GM15510 (cell line): ENCODE measurements around the gene BBS9.

Experiments
- POLR2A ChIP-seq: IDR thresholded peaks from 3 replicates; pipeline ENCODE4 v1.6.1; 2011; ENCODE audit warnings: borderline replicate concordance; ENCODE audit not compliant: insufficient read length; ENCODE audit errors: extremely low read depth

The BBS9 gene

DNA sequence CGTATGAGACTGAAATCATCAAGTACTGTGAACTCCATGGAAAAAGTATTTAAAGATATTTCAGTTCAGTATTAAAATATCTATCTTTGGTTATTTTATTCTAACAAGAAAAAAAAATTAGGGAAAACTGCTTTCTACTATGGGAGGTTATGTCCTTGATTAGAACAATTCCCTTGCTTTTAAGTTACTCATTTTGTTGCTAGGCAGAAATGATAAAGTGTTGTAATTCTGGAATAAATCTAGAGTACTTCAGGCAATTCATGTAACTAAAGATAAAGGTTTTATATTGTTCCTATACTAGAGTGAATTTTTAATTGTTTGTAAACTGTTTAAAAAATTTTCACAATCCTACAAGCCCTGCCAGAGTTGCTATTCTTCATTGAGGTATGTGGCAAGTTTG is 92.0 kb downstream of the BBS9 start:
- no peak for TF ChIP-seq POLR2A

DNA sequence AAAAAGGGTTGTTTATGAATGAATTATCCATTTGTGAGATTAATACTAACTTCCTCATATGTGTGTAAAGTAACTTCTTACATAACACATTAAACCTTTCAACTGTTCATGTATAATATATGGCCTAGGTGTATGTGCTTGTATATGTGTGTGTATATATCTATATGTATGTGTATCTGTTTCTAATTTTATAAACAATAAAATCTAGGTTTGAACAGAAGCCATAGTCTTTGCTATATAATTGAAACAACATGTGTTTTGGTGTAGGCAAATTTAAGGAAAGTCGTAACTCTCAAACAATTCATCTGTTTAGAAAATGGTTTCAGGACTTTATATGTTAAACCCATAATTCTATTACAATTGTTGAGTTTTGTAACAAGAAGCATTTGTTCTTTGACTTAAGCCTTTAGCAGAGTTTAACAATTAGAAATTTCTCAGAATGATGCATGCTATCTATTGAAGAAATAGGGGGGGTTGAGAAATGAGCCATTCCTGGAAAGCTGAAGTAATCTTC is 103.3 kb downstream of the BBS9 start:
- no peak for TF ChIP-seq POLR2A

DNA sequence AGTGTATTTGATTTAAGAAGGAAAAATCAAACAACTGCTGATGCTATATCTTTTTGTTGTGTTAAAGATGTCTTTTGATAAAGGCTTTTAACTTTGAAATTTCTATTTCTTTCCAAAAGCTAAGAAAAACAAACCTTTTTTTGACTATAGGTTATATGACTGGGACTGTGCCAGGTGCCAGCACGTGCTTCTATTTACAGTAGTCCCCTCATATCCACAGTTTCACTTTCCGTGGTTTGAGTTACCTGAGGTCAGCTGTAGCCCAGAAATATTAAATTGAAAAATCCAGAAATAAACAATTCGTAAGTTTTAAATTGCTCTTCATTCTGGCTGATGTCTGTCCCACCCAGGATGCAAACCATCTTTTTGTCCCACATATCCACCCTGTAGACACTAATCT is 104.3 kb downstream of the BBS9 start:
- no peak for TF ChIP-seq POLR2A

DNA sequence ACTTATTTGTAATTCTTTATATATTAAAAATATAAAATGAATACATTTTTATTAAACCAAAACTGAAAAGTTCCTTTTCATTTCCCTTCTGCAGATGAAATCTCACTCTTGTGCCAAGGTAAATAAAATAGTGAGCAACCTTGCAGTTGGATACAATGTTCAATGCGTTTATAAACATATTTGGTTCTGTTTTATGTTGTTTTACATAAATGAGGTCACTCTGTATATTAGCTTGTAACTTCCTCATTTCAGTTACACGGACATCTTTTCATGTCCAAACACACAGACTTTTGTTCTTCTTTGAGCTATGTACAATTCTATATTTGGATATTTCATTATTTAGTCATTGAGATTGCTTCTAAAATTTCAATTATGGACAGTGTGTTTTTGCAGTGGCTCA is 107.7 kb downstream of the BBS9 start:
- TF ChIP-seq POLR2A, result no peak

DNA sequence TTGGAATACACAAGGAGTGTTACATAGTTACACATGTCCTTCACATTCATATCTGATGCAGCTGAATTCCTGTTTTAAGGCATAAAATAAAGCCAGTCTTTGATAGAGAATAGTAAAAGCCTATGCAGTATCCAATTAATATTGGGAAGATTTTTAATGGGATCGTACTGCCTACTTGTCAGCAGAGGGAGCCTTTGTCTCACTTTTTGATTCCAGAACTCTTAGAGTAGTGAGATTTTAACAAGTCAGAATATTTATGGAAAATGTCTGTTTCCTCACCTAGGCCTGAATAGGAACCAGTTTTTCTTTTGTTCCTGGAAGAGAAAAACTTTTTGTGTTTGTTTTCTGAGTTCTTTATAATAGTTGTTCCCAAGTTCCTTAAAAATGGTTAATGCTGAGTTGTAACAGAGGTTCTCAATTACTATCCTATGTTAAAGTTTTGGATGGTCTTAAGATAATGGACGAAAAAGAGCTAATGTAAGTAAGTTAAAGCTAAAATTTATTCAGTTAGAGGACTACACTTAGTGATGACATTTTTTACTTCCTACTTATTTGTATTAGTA is 114.0 kb downstream of the BBS9 start:
- no peak for TF ChIP-seq POLR2A

DNA sequence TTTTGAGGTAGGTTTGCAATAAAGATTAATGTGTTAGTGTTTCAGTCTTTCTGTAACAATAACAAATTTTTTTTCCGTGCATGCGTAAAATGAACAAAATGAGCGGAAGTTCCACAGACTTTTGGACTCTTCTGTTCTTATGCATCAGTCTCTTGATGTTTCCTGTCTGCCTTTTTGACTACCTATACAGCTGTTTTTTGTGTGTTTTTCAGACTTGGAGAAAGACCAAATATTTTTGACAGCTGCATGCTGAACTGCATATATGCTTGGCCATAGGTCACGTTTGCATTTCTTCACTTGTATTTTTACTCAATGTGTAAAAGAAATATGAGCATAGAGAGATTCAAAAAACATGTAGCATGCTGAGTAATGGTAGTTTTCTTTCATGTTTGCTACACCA is 119.3 kb downstream of the BBS9 start:
- TF ChIP-seq POLR2A, result no peak

DNA sequence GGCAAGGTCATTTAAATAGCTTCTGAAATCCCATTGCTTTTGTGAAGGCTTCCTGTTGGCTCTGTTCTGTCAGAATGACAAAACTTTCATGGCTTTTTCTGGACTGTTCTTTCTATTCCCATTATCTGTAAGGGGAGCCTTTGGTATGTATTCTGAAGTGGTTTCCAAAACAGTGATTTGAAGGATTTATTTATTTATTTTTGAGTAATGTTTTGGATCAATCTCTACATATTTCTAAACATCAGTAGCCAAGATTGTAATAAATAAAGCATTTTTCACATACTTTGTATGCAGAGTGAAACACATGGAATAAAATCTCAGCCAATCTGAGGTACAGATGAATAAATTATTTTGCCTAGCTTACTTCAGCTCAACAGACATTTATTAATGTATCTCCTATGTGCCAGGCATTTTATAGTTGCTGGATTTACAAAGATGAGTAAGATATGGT is 121.1 kb downstream of the BBS9 start:
- no peak for TF ChIP-seq POLR2A

DNA sequence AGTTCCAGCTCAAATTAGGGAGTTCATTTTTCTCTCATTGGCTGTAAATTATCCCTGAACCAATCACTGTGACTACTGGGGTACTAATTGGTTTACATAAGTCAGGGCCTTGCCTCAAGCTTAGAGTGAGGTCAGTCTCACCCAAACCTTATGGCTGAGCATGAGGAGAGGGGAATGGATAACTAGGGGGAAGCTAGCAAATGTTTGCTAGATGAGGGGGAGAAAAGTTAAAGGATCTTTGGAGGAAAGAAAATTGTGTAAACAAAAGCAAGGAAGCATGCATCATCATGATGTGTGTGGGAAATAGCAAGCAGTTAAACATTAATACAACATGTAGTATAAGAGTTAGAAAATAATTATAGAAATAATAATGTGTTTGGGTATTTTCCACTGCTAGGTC is 121.9 kb downstream of the BBS9 start:
- TF ChIP-seq POLR2A, result no peak

DNA sequence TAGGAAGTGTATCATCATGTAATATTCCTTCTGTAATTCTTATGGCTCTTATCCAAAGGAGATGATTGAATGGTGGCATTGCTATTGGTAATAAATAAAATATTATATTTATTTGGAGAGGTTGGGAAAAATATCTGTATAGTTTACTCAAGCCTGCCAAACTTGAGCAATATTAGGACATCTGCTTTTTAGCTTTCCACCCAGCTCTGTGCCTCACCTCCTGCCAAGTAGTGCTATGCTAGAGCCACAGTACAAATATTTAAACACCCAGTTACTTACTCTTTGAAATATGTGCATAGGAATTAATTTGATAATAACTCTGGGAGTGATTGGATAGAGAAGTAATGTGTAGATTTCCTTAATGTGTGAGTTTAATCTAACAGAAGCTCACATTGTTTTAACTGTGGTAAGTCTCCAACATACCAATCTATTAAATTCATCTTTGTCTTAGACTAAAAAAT is 129.2 kb downstream of the BBS9 start:
- TF ChIP-seq POLR2A, result no peak

DNA sequence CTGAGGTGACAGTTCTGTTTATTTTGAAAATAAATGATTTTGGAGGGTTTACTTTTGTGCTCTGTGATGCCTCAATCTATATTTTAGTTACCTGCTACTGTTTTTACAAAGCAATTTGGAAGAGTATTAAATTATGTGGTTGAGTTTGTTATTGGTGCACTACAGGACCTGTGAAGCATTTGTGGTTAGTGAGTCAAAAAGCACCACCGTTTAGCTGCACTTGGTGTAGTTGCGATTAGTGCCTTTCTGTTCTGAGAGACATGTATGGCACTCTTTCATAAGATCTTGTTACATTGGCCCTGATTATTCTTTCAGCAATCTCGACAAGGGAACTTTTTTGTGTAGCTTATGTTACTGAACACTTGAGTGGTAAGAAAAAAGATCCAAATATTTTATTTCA is 132.2 kb downstream of the BBS9 start:
- no peak for TF ChIP-seq POLR2A

DNA sequence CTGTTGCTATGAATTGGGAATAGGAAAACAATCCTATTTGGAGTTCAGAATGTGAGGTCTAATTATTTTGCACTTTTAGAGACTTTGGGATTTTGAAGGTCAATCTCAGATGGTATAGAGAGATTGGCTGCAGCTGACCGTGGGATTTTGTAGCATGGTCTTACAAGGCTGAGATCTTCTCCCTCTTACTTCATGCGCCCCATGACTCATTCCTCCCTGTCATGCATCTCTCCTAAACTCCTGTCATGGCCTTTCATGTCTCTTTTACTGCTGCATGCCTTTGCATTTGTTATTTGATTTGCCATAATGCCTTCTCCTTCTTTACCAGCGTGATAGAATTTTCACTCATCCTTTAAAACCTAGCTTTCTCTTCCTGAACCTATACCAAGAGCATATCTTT is 133.1 kb downstream of the BBS9 start:
- no peak for TF ChIP-seq POLR2A

DNA sequence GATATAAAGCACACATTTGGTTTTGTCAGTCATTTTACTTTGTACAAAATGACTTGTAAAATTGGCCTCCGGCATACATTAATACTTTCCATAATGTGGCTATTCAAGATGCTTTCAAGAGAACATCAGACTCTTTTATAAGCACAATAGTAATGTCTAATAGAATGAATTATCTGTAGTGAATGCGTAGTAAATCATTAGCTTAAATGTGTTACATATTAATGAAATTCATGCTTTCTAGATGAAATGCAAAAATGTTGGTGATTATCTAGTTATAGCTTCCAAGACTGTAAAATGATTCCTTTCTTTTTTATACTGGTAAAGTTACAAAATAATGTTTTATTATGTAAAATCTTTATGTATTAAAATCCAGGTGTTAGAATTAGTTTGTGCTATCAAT is 144.0 kb downstream of the BBS9 start:
- TF ChIP-seq POLR2A, result no peak

DNA sequence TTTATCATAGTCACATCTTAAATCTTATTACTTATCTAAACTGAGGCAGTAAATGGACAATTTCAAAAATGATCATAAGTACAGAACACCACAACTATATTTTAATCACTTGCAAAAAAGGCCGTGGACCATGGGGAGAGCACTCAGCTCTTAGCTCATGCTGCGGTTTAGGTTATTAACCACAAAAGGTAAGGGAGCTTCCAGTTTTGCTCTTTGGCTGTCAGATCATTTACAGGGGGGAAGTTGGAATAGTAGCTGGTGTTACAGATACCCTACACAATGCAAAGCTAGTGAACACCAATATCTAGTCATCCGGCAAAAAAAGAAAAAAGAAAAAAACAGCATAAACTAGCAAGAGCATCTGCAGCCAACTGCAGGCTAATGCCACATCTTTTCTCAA is 147.0 kb downstream of the BBS9 start:
- TF ChIP-seq POLR2A, result no peak

DNA sequence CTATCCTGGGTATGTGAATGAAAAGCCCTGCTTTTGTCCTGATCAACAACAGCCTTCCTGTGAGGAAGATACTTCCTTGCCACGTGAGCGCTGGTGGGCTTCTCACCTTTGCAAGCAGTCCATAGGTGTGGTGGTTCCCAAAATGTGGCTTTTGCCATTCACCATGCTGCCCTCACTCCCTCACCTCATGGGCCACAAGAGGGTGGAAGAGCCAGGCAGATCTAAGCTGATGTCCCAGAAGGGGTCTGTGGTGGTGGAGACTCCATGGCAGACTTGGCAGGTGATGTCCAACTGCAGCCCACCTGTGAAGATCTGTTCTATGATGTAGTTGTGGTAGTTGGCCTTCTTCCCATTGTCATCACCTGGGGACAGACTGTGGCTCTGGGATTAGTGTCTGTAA is 147.4 kb downstream of the BBS9 start:
- TF ChIP-seq POLR2A, result no peak

DNA sequence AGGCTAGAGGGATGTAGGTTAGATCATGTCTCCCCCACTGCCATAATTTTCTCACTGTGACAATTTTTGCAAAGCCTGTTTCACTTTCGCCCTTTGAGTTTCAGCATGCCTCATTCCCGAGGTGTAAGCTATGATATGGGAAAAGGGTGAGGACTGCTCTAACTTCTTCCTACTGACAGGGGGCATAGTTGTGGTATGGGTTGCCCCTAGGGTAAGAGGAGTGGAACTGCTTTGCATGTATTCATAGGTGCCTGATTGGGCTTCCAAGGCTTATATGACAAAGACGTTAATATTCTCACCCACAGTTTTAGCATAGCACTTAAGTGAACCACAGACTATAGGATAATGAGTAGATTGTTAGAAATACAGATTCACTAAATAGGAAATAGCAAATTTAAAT is 148.7 kb downstream of the BBS9 start:
- no peak for TF ChIP-seq POLR2A

DNA sequence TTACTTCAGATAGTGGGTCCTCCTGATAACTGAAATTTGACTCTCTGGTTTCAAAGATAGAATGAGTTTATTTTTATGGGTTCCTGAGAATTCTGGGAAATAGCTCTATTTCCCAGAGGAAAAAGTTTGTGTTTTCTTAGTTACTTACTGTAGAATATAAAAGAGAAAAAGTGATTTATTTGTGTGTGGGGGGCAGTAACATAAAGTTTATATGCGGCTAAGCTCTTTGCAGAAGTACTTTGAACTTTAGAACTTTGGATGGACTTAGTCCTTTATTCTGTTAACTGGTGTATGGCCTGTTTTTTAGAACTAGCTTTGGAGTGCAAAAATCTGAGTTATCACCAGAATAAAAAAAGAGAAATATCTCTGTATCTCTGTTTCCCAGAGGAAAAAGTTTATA is 157.1 kb downstream of the BBS9 start:
- TF ChIP-seq POLR2A, result no peak

DNA sequence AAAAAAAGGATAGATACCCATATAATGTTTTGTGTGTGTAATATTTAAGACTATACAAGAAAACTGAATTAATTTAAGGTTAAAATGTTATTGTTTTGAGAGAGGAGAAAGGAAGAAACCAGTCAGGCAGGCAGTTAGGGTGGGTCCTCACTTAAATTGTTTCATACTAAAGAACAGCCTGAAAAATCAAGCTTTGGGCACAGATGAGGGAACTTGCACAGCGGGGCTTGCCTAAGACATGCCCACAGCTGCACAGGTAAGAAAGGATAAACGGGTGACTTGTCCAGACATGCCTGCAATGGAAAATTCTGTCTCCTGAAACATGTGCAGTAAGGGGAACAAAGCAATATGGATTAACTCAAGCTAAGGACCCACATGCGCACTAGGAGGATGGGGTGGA is 158.4 kb downstream of the BBS9 start:
- no peak for TF ChIP-seq POLR2A
